ENCODE data around the gene SCAPER. TPM values are rescaled to one million over a fixed set of nuclear protein-coding genes. Genes with fewer than 3 reads are reported as not detected.
"Not testable (repeated sequence)": the region's sequence is repeated elsewhere in the genome, so short reads cannot be mapped to it uniquely, and the experiment has no call there.

SCAPER gene
- total and polyA plus RNA-seq, 4 donors: 3.3 to 18.0 (median 9.9) TPM

DNA sequence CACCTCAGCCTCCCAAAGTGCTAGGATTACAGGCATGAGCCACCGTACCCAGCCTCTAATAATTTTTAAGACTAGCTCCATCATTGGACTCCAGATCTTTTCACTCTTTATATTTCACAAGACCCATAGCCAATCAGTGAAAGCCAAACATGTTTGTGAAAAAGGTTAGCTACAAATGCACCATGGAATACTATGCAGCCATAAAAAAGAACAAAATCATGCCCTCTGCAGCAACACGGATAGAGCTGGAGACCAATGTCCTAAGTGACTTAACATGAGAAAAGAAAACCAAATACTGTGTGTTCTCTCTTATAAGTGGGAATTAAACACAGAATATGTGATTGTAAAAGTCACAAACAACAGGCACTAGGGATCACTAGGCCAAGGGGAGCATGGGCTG, 3.2 kb downstream of the SCAPER start:
- TF ChIP-seq FOXA2 (IDR thresholded peaks at IDR 0.05) (no peak), CTCF (IDR thresholded peaks at IDR 0.05; ENCODE audit: low read depth, low read length, missing input control) (no peak), GABPA (IDR thresholded peaks at IDR 0.05 in 1 of 2, conservative IDR thresholded peaks at IDR 0.05 in 1 of 2) (no peak), ATF3 (IDR thresholded peaks at IDR 0.05) (no peak), NR2F2 (IDR thresholded peaks at IDR 0.05) (no peak), RXRA (IDR thresholded peaks at IDR 0.05) (no peak), HNF4G (IDR thresholded peaks at IDR 0.05) (no peak), HNF4A (conservative IDR thresholded peaks at IDR 0.05) (no peak), FOXA1 (IDR thresholded peaks at IDR 0.05) (no peak), TAF1 (conservative IDR thresholded peaks at IDR 0.05) (no peak), EGR1 (IDR thresholded peaks at IDR 0.05; ENCODE audit: low read depth in 2 of 2) (no peak), JUND (IDR thresholded peaks at IDR 0.05) (no peak)
- TF ChIP-seq, protein P1, sequence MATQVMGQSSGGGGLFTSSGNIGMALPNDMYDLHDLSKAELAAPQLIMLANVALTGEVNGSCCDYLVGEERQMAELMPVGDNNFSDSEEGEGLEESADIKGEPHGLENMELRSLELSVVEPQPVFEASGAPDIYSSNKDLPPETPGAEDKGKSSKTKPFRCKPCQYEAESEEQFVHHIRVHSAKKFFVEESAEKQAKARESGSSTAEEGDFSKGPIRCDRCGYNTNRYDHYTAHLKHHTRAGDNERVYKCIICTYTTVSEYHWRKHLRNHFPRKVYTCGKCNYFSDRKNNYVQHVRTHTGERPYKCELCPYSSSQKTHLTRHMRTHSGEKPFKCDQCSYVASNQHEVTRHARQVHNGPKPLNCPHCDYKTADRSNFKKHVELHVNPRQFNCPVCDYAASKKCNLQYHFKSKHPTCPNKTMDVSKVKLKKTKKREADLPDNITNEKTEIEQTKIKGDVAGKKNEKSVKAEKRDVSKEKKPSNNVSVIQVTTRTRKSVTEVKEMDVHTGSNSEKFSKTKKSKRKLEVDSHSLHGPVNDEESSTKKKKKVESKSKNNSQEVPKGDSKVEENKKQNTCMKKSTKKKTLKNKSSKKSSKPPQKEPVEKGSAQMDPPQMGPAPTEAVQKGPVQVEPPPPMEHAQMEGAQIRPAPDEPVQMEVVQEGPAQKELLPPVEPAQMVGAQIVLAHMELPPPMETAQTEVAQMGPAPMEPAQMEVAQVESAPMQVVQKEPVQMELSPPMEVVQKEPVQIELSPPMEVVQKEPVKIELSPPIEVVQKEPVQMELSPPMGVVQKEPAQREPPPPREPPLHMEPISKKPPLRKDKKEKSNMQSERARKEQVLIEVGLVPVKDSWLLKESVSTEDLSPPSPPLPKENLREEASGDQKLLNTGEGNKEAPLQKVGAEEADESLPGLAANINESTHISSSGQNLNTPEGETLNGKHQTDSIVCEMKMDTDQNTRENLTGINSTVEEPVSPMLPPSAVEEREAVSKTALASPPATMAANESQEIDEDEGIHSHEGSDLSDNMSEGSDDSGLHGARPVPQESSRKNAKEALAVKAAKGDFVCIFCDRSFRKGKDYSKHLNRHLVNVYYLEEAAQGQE (IDR thresholded peaks at IDR 0.05): no peak
- TF ChIP-seq, protein P2, sequence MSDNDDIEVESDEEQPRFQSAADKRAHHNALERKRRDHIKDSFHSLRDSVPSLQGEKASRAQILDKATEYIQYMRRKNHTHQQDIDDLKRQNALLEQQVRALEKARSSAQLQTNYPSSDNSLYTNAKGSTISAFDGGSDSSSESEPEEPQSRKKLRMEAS (IDR thresholded peaks at IDR 0.05): no peak
- peaks cover 3 to 36% (median 22%) of the 10 kb centered on the region in 4 donors for H3K4me1 ChIP-seq (ENCODE audit: control insufficient read depth in 4 of 4, insufficient read depth in 4 of 4, low read length in 3 of 4)
- no peak overlapping the region for H3K27ac ChIP-seq (ENCODE audit: low read depth in 1 of 2, low read length in 2 of 2)
- no peaks in the 10 kb centered on the region for H3K36me3 ChIP-seq (ENCODE audit: control insufficient read depth in 4 of 4, insufficient read depth in 3 of 4, low read depth in 1 of 4, low read length in 3 of 4)
- no peaks in the 10 kb centered on the region for H3K27me3 ChIP-seq (ENCODE audit: control insufficient read depth in 4 of 4, insufficient read depth in 4 of 4, low read length in 3 of 4)
- no peak overlapping the region for H3K9ac ChIP-seq (ENCODE audit: low read depth in 1 of 2, low read length in 2 of 2)
- DNase-seq (ENCODE audit: low spot score): no peak
- whole genome bisulfite sequencing: 97% methylated on average over 2 of the region's 2 CpGs
- H3K4me3 ChIP-seq (ENCODE audit: low read depth in 1 of 3, low read length in 3 of 3): no peak overlapping the region
- H3K9me3 ChIP-seq (ENCODE audit: control insufficient read depth in 4 of 4, low read length in 3 of 4): no peaks in the 10 kb centered on the region

- not testable (repeated sequence) for H3K9me3 ChIP-seq (ENCODE audit: control insufficient read depth in 4 of 4, low read length in 3 of 4); H3K4me3 ChIP-seq (ENCODE audit: low read depth in 1 of 3, low read length in 3 of 3); H3K36me3 ChIP-seq (ENCODE audit: control insufficient read depth in 4 of 4, insufficient read depth in 3 of 4, low read depth in 1 of 4, low read length in 3 of 4); DNase-seq (ENCODE audit: low spot score); H3K27ac ChIP-seq (ENCODE audit: low read depth in 1 of 2, low read length in 2 of 2); H3K9ac ChIP-seq (ENCODE audit: low read depth in 1 of 2, low read length in 2 of 2); H3K27me3 ChIP-seq (ENCODE audit: control insufficient read depth in 4 of 4, insufficient read depth in 4 of 4, low read length in 3 of 4)
- WGBS: 73% methylated on average over 2 of the region's 6 CpGs
- peaks cover 2 to 26% (median 15%) of the 10 kb centered on the region in 4 donors for H3K4me1 ChIP-seq (ENCODE audit: control insufficient read depth in 4 of 4, insufficient read depth in 4 of 4, low read length in 3 of 4)
Observed at GRCh38 chr15:76899931-76900310, 5.2 kb downstream of the SCAPER start.

DNA sequence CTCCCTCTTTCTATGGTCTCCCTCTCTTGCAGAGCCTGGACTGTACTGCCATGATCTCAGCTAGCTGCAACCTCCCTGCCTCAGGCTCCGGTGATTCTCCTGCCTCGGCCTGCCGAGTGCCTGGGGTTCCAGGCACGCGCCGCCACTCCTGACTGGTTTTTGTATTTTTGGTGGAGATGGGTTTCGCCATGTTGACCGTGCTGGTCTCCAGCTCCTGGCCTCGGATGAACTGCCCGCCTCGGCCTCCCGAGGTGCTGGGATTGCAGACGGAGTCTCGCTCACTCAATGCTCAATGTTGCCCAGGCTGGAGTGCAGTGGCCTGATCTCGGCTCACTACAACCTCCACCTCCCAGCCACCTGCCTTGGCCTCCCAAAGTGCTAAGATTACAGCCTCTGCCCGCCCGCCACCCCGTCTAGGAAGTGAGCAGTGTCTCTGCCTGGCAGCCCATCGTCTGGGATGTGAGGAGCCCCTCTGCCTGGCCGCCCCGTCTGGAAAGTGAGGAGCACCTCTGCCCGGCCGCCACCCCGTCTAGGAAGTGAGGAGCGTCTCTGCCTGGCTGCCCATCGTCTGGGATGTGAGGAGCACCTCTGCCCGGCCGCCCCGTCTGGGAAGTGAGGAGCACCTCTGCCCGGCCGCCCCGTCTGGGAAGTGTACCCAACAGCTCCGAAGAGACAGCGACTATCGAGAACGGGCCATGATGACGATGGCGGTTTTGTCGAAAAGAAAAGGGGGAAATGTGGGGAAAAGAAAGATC, 5.8 kb downstream of the SCAPER start:
- H3K27ac ChIP-seq (ENCODE audit: low read depth in 1 of 2, low read length in 2 of 2); H3K9me3 ChIP-seq (ENCODE audit: control insufficient read depth in 4 of 4, low read length in 3 of 4); DNase-seq (ENCODE audit: low spot score); H3K4me3 ChIP-seq (ENCODE audit: low read depth in 1 of 3, low read length in 3 of 3); H3K9ac ChIP-seq (ENCODE audit: low read depth in 1 of 2, low read length in 2 of 2); H3K27me3 ChIP-seq (ENCODE audit: control insufficient read depth in 4 of 4, insufficient read depth in 4 of 4, low read length in 3 of 4); H3K36me3 ChIP-seq (ENCODE audit: control insufficient read depth in 4 of 4, insufficient read depth in 3 of 4, low read depth in 1 of 4, low read length in 3 of 4): not testable (repeated sequence)
- peaks cover 2 to 21% (median 13%) of the 10 kb centered on the region in 4 donors for H3K4me1 ChIP-seq (ENCODE audit: control insufficient read depth in 4 of 4, insufficient read depth in 4 of 4, low read length in 3 of 4)
- WGBS: 95% methylated on average over 39 of the region's 39 CpGs
